HepG2 (cell line): Measurements from ENCODE around the gene OSCP1. TPM values are rescaled to one million over a fixed set of nuclear protein-coding genes. Genes with fewer than 3 reads are reported as not detected.
A peak's percentile ranks its signal among the peaks of the same experiment; 100 is the strongest.

Source experiments
- ATAC-seq: fragments of 200-7000 bp; cut with Tn5 transposase; 3 replicates; pipeline ENCODE4 v1.9.1; 2020; ENCODE audit warnings: mild to moderate bottlenecking, moderate library complexity
- BruUV-seq: library from RNA; stranded (reverse); fragments of 400-500 nt; replicated peaks from 2 replicates; lab custom pipeline; 2021; lab: Mats Ljungman, UMichigan
- CTCF ChIA-PET: fragments of 300-600 bp; formaldehyde crosslinking; extraction: SDS; loops from one replicate; lab custom pipeline; 2021; ENCODE audit warnings: low total read pairs, inconsistent platforms, low intra/inter-chr PET ratio; lab: Yijun Ruan, JAX
- POLR2A ChIA-PET: fragments of 350-600 bp; sonication (Branson Sonifier 250); formaldehyde crosslinking; loops from one replicate; lab custom pipeline; 2020; ENCODE audit warnings: antibody characterized with exemption, inconsistent platforms; lab: Yijun Ruan, JAX
- DNase-seq: peaks from one replicate; pipeline ENCODE4 v3.0.0-alpha.2; 2015; ENCODE audit warnings: low spot score
- FAIRE-seq: peaks from 3 replicates; lab custom pipeline; 2011; peaks lifted over from hg19 to GRCh38; lab: Jason Lieb, UNC
- H2AFZ ChIP-seq: one replicate; pipeline ENCODE4 v1.6.1; 2011; ENCODE audit warnings: low read length, inconsistent platforms
- H3K27ac ChIP-seq: fragments of 300-600 bp; 3 replicates; pipeline ENCODE4 v1.8.0; 2011; ENCODE audit warnings: mixed run types, mild to moderate bottlenecking, mixed read lengths, low read length, inconsistent platforms; ENCODE audit not compliant: insufficient read depth; ENCODE audit errors: extremely low read length
- H3K27me3 ChIP-seq, 2 experiments: fragments of 200-600 bp in 1 of 2; 2 replicates in 1 of 2; 3 replicates in 1 of 2; pipeline versions ENCODE4 v1.6.0 to v1.8.0; 2011; ENCODE audit warnings: low read length in 2 of 2, mild to moderate bottlenecking in 2 of 2, moderate library complexity in 2 of 2, inconsistent platforms in 1 of 2; ENCODE audit not compliant: insufficient read depth in 2 of 2, control insufficient read depth in 1 of 2
- H3K36me3 ChIP-seq, 2 experiments: fragments of 200-600 bp in 1 of 2; replicated peaks in 1 of 2; 2 replicates in 1 of 2; 3 replicates in 1 of 2; pipeline versions ENCODE4 v1.5.1 to v1.8.0; 2011; ENCODE audit warnings: low read length in 2 of 2, inconsistent platforms in 1 of 2; ENCODE audit not compliant: insufficient read depth in 2 of 2, control insufficient read depth in 1 of 2
- H3K4me1 ChIP-seq: 2 replicates; pipeline ENCODE4 v1.5.1; 2012; ENCODE audit warnings: low read length, inconsistent platforms; ENCODE audit not compliant: insufficient read depth
- H3K4me2 ChIP-seq: 2 replicates; pipeline ENCODE4 v1.6.0; 2011; ENCODE audit warnings: low read depth, low read length, inconsistent platforms
- H3K4me3 ChIP-seq, 3 experiments: fragments of 200-600 bp in 1 of 3; sonication (generic), shearing (Covaris generic) in 1 of 3; replicated peaks in 1 of 3; 2 replicates each; pipeline ENCODE4 v1.5.1; 2011 to 2016; ENCODE audit warnings: low read length in 3 of 3, inconsistent platforms in 2 of 3, low read depth in 2 of 3, mild to moderate bottlenecking in 2 of 3, control low read depth in 1 of 3, mixed read lengths in 1 of 3; ENCODE audit not compliant: insufficient read depth in 1 of 3
- H3K79me2 ChIP-seq: one replicate; pipeline ENCODE4 v1.6.1; 2011; ENCODE audit warnings: low read length, inconsistent platforms; ENCODE audit not compliant: insufficient read depth
- H3K9ac ChIP-seq: 2 replicates; pipeline ENCODE4 v1.6.0; 2011; ENCODE audit warnings: mild to moderate bottlenecking, low read depth, low read length, inconsistent platforms; ENCODE audit not compliant: insufficient read depth
- H3K9me3 ChIP-seq: 2 replicates; pipeline ENCODE4 v1.5.1; 2012; ENCODE audit warnings: mild to moderate bottlenecking, low read length
- H4K20me1 ChIP-seq: 2 replicates; pipeline ENCODE4 v1.6.0; 2011; ENCODE audit warnings: inconsistent platforms, mild to moderate bottlenecking, low read length, moderate library complexity; ENCODE audit not compliant: insufficient read depth
- DRAP1 ChIP-seq: IDR thresholded peaks from 2 replicates; pipeline ENCODE4 v1.6.1; 2016; ENCODE audit warnings: missing genetic modification reagents, missing compliant biosample characterization
- FOXO4 ChIP-seq: sonication (generic); formaldehyde crosslinking; conservative IDR thresholded peaks from 2 replicates; pipeline ENCODE4 v1.8.1; 2023; ENCODE audit warnings: missing genetic modification reagents
- PHF20 ChIP-seq: sonication (generic); formaldehyde crosslinking; IDR thresholded peaks from 2 replicates; pipeline ENCODE4 v1.5.0; 2020; ENCODE audit warnings: mild to moderate bottlenecking, missing genetic modification reagents
- POGK ChIP-seq: sonication (generic); formaldehyde crosslinking; conservative IDR thresholded peaks from 2 replicates; pipeline ENCODE4 v1.8.0; 2022; ENCODE audit warnings: mild to moderate bottlenecking, moderate library complexity, missing genetic modification reagents
- RORA ChIP-seq: sonication (generic); formaldehyde crosslinking; IDR thresholded peaks from 2 replicates; pipeline ENCODE4 v1.5.0; 2020; ENCODE audit warnings: mild to moderate bottlenecking, missing genetic modification reagents, moderate library complexity
- RXRA ChIP-seq: sonication (generic); formaldehyde crosslinking; IDR thresholded peaks from 2 replicates; pipeline ENCODE4 v1.5.1; 2020; ENCODE audit warnings: missing genetic modification reagents
- TCF7 ChIP-seq: sonication (generic); IDR thresholded peaks from 2 replicates; pipeline ENCODE4 v1.6.1; 2016; ENCODE audit warnings: antibody characterized with exemption, low read depth
- THAP8 ChIP-seq: sonication (generic); formaldehyde crosslinking; IDR thresholded peaks from 2 replicates; pipeline ENCODE4 v1.5.1; 2020; ENCODE audit warnings: missing genetic modification reagents, mild to moderate bottlenecking, borderline replicate concordance
- U2AF1 ChIP-seq: fragments of 200-400 bp; formaldehyde crosslinking; optimal IDR thresholded peaks from 2 replicates; pipeline ENCODE3; 2017; ENCODE audit warnings: mild to moderate bottlenecking, low read depth, low read length
- ZBTB37 ChIP-seq: sonication (generic); formaldehyde crosslinking; IDR thresholded peaks from 2 replicates; pipeline ENCODE4 v1.4.0; 2020; ENCODE audit warnings: mild to moderate bottlenecking, missing genetic modification reagents
- ZKSCAN5 ChIP-seq: sonication (generic); formaldehyde crosslinking; IDR thresholded peaks from 2 replicates; pipeline ENCODE4 v1.5.1; 2020; ENCODE audit warnings: mild to moderate bottlenecking, missing genetic modification reagents
- ZMYM3 ChIP-seq: sonication (generic); formaldehyde crosslinking; IDR thresholded peaks from 2 replicates; pipeline ENCODE4 v1.5.1; 2020; ENCODE audit warnings: mild to moderate bottlenecking, missing genetic modification reagents
- ZNF224 ChIP-seq: sonication (generic); formaldehyde crosslinking; IDR thresholded peaks from 2 replicates; pipeline ENCODE4 v1.5.0; 2020; ENCODE audit warnings: mild to moderate bottlenecking, missing genetic modification reagents
- ZNF792 ChIP-seq: IDR thresholded peaks from 2 replicates; pipeline ENCODE4 v1.6.1; 2016
- WGBS: methylation state at CpG from one replicate; pipeline ENCODE4 v1.1.6; 2017; ENCODE audit warnings: low lambda C conversion rate; 5-methylcytosine and 5-hydroxymethylcytosine counted together
- in situ Hi-C: cut with HindIII; loops from 2 replicates; pipeline ENCODE4 v1.10.0; 2017; ENCODE audit warnings: low pct_unique_long_range_greater_than_20kb; ENCODE audit not compliant: extremely low pct_ligation_motif_present
- intact Hi-C: fragments of 100-400 bp; cut with micrococcal nuclease; formaldehyde crosslinking; loops from one replicate; pipeline ENCODE4 v1.10.0; 2022; ENCODE audit not compliant: unreplicated experiment
- polyA plus RNA-seq, 8 experiments: library from polyadenylated mRNA; depleted of rRNA in 3 of 8; stranded (reverse) in 7 of 8; unstranded in 1 of 8; fragments of >200 nt; fragmentation: Illumina TruSeq in 4 of 8; extraction: Trizol in 4 of 8; gene quantifications; 2 replicates each; pipeline versions ENCODE4 v1.2.1 to v1.2.3, GENCODE V29; 2011 to 2016; ENCODE audit warnings: low read depth in 4 of 8, missing spikeins in 1 of 8, mixed read lengths in 1 of 8; ENCODE audit not compliant: insufficient read depth in 1 of 8
- total RNA-seq, 5 experiments: library from RNA; depleted of rRNA; stranded (reverse); fragments of >200 nt; fragmentation: Illumina TruSeq; extraction: Trizol; gene quantifications; 2 replicates each; pipeline ENCODE4 v1.2.3, GENCODE V29; 2016; ENCODE audit warnings: low read depth in 1 of 5

Gene OSCP1
- total and polyA plus RNA-seq, 2 of the 13 experiments (the other 11 are each of a cell fraction or from before 2014, with no cell fraction given): 0.60 to 0.84 TPM

GRCh38 chr1:36406440-36406839 lies 43.8 kb downstream of the OSCP1 start:
- intact Hi-C loops: no loop called here
- Histone ChIP-seq H3K27ac (no peak overlapping the region), H3K4me1 (peaks cover 11% of the 10 kb centered on the region), H3K79me2 (no peaks in the 10 kb centered on the region), H4K20me1 (no peaks in the 10 kb centered on the region), H2AFZ (no peak overlapping the region), H3K9ac (no peak overlapping the region), H3K9me3 (no peaks in the 10 kb centered on the region), H3K4me2 (no peak overlapping the region), H3K4me3 (no peak overlapping the region), H3K27me3 (no peaks in the 10 kb centered on the region), H3K36me3 (peaks cover 0 to 5% of the 10 kb centered on the region in 2 experiments; a peak in 1 of 5 replicates)
- DNase-seq (no peak), ATAC-seq (no peak), FAIRE-seq (no peak)
- no TSS peak for BruUV-seq
- POLR2A ChIA-PET: no interaction called here
- CTCF ChIA-PET: no interaction called here
- 95% methylated on average over 1 of the region's 1 CpG for WGBS
- TF ChIP-seq DRAP1 (no peak), ZKSCAN5 (CRISPR knock-in tag) (no peak), ZBTB37 (CRISPR knock-in tag) (no peak), U2AF1 (no peak), RXRA (CRISPR knock-in tag) (no peak)
- in situ Hi-C loops: no loop called here

- Histone ChIP-seq H3K9ac (peak overlapping the region; percentile 85; the same call in 1 of the 2 replicates), H3K4me2 (peak overlapping the region; percentile 91; the same call in 1 of the 2 replicates), H3K79me2 (peaks cover 1% of the 10 kb centered on the region), H2AFZ (no peak overlapping the region), H3K27me3 (no peaks in the 10 kb centered on the region; a peak in 1 of 5 replicates), H3K4me1 (peaks cover 32% of the 10 kb centered on the region), H3K4me3 (no peak overlapping the region), H3K36me3 (no peaks in the 10 kb centered on the region), H3K27ac (no peak overlapping the region), H3K9me3 (no peaks in the 10 kb centered on the region), H4K20me1 (no peaks in the 10 kb centered on the region)
- WGBS: 85% methylated on average over 4 of the region's 4 CpGs
- ChIA-PET CTCF (no interaction called here), POLR2A (interaction anchor here (1.0 to 8.5 kb wide), 2 partner anchors 10 to 14 kb away, joined by 3 to 391 read pairs; partner anchors contain the start of gene STK40)
- no peak for ATAC-seq
- no TSS peak for BruUV-seq
- in situ Hi-C loops: no loop called here
- intact Hi-C loops: no loop called here
- no peak for DNase-seq
- no peak for FAIRE-seq
- TF ChIP-seq FOXO4 (CRISPR knock-in tag) (no peak), ZMYM3 (CRISPR knock-in tag) (no peak), TCF7 (no peak), RORA (CRISPR knock-in tag) (no peak), PHF20 (CRISPR knock-in tag) (no peak), ZNF224 (CRISPR knock-in tag) (no peak), ZNF792 (CRISPR knock-in tag) (no peak), POGK (no peak), THAP8 (no peak)
These were observed 47.8 kb downstream of the OSCP1 start for GRCh38 chr1:36402504-36402890.
